LNCaP clone FGC (cell line): ENCODE results near the gene MAPKAPK2.

Source experiments
- DNase-seq: peaks from one replicate; pipeline ENCODE4 v3.0.0-alpha.2; 2011; ENCODE audit warnings: low read depth
- H3K4me3 ChIP-seq: 2 replicates; pipeline ENCODE4 v1.5.1; 2011; ENCODE audit warnings: mild to moderate bottlenecking, low read depth, low read length, control low read depth
- CTCF ChIP-seq: IDR thresholded peaks from 2 replicates; pipeline ENCODE4 v1.5.1; 2012; ENCODE audit warnings: mild to moderate bottlenecking; ENCODE audit not compliant: control insufficient read depth, insufficient read depth; ENCODE audit errors: extremely low read depth

Gene MAPKAPK2

GRCh38 chr1:206654828-206655227, 29.9 kb upstream of the MAPKAPK2 start:
- H3K4me3 ChIP-seq = no peak overlapping the region
- DNase-seq = no peak
- TF ChIP-seq CTCF = no peak

GRCh38 chr1:206655471-206655882, 29.2 kb upstream of the MAPKAPK2 start:
- H3K4me3 ChIP-seq = no peak overlapping the region
- TF ChIP-seq CTCF = no peak

GRCh38 chr1:206656936-206657335, 27.8 kb upstream of the MAPKAPK2 start:
- no peak for TF ChIP-seq CTCF
- DNase-seq = no peak
- no peak overlapping the region for H3K4me3 ChIP-seq

More at GRCh38 chr1:206655471-206655882, 29.2 kb upstream of the MAPKAPK2 start:
- DNase-seq = no peak

- no peak for DNase-seq
- no peak for TF ChIP-seq CTCF
- no peak overlapping the region for H3K4me3 ChIP-seq
Observed at GRCh38 chr1:206657751-206658150, 27.0 kb upstream of the MAPKAPK2 start.

- H3K4me3 ChIP-seq = no peak overlapping the region
- DNase-seq = no peak
- peak; percentile 26; the same call in 1 of the 2 replicates for TF ChIP-seq CTCF
Observed at GRCh38 chr1:206658264-206658980, 26.3 kb upstream of the MAPKAPK2 start.

GRCh38 chr1:206658981-206659273, 25.8 kb upstream of the MAPKAPK2 start:
- no peak overlapping the region for H3K4me3 ChIP-seq
- no peak for TF ChIP-seq CTCF
- no peak for DNase-seq

GRCh38 chr1:206660136-206660535, 24.6 kb upstream of the MAPKAPK2 start:
- no peak for TF ChIP-seq CTCF
- H3K4me3 ChIP-seq = no peak overlapping the region
- no peak for DNase-seq
